Measurements from ENCODE around the gene SGTA. TPM values are rescaled to one million over a fixed set of nuclear protein-coding genes. Genes with fewer than 3 reads are reported as not detected.
"Not testable (repeated sequence)": the region's sequence is repeated elsewhere in the genome, so short reads cannot be mapped to it uniquely, and the experiment has no call there.

The SGTA gene
- total and polyA plus RNA-seq, 4 donors: 16.7 to 38.4 (median 21.0) TPM

DNA sequence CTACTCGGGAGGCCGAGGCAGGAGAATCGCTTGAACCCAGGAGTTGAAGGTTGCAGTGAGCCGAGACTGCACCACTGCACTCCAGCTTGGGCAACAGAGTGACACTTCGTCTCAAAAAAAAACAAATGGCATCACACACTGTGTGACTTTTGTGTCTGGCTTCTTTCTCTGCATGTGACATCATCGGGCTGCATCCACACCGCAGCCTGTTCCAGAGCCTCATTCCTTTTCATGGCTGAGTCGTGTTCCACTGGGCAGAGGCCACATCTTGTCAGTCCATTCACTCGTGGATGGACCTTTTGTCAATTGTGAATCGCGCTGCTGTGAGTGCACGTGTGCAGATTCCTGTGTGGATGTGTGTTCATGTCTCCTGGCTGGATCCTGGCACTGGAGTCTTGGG, 10.5 kb upstream of the SGTA start (continued):
- TF ChIP-seq, protein P1, sequence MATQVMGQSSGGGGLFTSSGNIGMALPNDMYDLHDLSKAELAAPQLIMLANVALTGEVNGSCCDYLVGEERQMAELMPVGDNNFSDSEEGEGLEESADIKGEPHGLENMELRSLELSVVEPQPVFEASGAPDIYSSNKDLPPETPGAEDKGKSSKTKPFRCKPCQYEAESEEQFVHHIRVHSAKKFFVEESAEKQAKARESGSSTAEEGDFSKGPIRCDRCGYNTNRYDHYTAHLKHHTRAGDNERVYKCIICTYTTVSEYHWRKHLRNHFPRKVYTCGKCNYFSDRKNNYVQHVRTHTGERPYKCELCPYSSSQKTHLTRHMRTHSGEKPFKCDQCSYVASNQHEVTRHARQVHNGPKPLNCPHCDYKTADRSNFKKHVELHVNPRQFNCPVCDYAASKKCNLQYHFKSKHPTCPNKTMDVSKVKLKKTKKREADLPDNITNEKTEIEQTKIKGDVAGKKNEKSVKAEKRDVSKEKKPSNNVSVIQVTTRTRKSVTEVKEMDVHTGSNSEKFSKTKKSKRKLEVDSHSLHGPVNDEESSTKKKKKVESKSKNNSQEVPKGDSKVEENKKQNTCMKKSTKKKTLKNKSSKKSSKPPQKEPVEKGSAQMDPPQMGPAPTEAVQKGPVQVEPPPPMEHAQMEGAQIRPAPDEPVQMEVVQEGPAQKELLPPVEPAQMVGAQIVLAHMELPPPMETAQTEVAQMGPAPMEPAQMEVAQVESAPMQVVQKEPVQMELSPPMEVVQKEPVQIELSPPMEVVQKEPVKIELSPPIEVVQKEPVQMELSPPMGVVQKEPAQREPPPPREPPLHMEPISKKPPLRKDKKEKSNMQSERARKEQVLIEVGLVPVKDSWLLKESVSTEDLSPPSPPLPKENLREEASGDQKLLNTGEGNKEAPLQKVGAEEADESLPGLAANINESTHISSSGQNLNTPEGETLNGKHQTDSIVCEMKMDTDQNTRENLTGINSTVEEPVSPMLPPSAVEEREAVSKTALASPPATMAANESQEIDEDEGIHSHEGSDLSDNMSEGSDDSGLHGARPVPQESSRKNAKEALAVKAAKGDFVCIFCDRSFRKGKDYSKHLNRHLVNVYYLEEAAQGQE (IDR thresholded peaks at IDR 0.05): no peak
- TF ChIP-seq RAD21 (IDR thresholded peaks at IDR 0.05): no peak
- TF ChIP-seq GABPA (IDR thresholded peaks at IDR 0.05 in 1 of 2, conservative IDR thresholded peaks at IDR 0.05 in 1 of 2): no peak
- TF ChIP-seq SP1 (IDR thresholded peaks at IDR 0.05): no peak

DNA sequence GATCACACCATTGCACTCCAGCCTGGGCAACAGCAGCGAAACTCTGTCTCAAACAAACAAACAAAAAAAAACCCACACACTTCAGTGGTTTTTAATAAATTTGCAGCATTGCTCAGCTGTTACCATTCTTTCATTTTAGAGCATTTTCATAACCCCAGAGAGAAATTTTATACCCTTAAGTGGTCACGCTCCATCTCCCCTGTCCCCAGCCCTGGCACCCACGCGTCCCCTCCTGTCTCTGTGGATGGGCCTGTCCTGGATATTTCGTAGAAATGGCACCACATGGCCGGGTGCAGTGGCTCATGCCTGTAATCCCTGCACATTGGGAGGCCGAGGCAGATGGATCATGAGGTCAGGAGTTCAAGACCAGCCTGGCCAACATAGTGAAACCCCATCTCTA, 10.1 kb upstream of the SGTA start:
- WGBS: 98% methylated on average over 7 of the region's 7 CpGs
- DNase-seq (ENCODE audit: low spot score): no peak
- Histone ChIP-seq H3K27ac (ENCODE audit: low read depth in 1 of 2, low read length in 2 of 2) (no peak overlapping the region), H3K4me1 (ENCODE audit: control insufficient read depth in 4 of 4, insufficient read depth in 4 of 4, low read length in 3 of 4) (peaks cover 13 to 28% (median 21%) of the 10 kb centered on the region in 4 donors), H3K9me3 (ENCODE audit: control insufficient read depth in 4 of 4, low read length in 3 of 4) (no peaks in the 10 kb centered on the region), H3K4me3 (ENCODE audit: low read depth in 1 of 3, low read length in 3 of 3) (no peak overlapping the region), H3K27me3 (ENCODE audit: control insufficient read depth in 4 of 4, insufficient read depth in 4 of 4, low read length in 3 of 4) (no peaks in the 10 kb centered on the region), H3K36me3 (ENCODE audit: control insufficient read depth in 4 of 4, insufficient read depth in 3 of 4, low read depth in 1 of 4, low read length in 3 of 4) (peaks cover 0 to 4% (median 0%) of the 10 kb centered on the region in 4 donors), H3K9ac (ENCODE audit: low read depth in 1 of 2, low read length in 2 of 2) (no peak overlapping the region)
- no peak for TF ChIP-seq SP1 (IDR thresholded peaks at IDR 0.05)
- TF ChIP-seq FOXA2 (IDR thresholded peaks at IDR 0.05): no peak
- no peak for TF ChIP-seq FOXA1 (IDR thresholded peaks at IDR 0.05)
- TF ChIP-seq, protein P2, sequence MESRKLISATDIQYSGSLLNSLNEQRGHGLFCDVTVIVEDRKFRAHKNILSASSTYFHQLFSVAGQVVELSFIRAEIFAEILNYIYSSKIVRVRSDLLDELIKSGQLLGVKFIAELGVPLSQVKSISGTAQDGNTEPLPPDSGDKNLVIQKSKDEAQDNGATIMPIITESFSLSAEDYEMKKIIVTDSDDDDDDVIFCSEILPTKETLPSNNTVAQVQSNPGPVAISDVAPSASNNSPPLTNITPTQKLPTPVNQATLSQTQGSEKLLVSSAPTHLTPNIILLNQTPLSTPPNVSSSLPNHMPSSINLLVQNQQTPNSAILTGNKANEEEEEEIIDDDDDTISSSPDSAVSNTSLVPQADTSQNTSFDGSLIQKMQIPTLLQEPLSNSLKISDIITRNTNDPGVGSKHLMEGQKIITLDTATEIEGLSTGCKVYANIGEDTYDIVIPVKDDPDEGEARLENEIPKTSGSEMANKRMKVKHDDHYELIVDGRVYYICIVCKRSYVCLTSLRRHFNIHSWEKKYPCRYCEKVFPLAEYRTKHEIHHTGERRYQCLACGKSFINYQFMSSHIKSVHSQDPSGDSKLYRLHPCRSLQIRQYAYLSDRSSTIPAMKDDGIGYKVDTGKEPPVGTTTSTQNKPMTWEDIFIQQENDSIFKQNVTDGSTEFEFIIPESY (IDR thresholded peaks at IDR 0.05): no peak
- TF ChIP-seq, protein P3, sequence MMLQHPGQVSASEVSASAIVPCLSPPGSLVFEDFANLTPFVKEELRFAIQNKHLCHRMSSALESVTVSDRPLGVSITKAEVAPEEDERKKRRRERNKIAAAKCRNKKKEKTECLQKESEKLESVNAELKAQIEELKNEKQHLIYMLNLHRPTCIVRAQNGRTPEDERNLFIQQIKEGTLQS (IDR thresholded peaks at IDR 0.05): no peak
- no peak for TF ChIP-seq JUND (IDR thresholded peaks at IDR 0.05)
- TF ChIP-seq HNF4A (conservative IDR thresholded peaks at IDR 0.05): no peak
- TF ChIP-seq, protein P4, sequence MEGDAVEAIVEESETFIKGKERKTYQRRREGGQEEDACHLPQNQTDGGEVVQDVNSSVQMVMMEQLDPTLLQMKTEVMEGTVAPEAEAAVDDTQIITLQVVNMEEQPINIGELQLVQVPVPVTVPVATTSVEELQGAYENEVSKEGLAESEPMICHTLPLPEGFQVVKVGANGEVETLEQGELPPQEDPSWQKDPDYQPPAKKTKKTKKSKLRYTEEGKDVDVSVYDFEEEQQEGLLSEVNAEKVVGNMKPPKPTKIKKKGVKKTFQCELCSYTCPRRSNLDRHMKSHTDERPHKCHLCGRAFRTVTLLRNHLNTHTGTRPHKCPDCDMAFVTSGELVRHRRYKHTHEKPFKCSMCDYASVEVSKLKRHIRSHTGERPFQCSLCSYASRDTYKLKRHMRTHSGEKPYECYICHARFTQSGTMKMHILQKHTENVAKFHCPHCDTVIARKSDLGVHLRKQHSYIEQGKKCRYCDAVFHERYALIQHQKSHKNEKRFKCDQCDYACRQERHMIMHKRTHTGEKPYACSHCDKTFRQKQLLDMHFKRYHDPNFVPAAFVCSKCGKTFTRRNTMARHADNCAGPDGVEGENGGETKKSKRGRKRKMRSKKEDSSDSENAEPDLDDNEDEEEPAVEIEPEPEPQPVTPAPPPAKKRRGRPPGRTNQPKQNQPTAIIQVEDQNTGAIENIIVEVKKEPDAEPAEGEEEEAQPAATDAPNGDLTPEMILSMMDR (IDR thresholded peaks at IDR 0.05; ENCODE audit: low read depth, low read length, missing input control): no peak
- TF ChIP-seq RAD21 (IDR thresholded peaks at IDR 0.05): no peak
- no peak for TF ChIP-seq EGR1 (IDR thresholded peaks at IDR 0.05; ENCODE audit: low read depth in 2 of 2)
- TF ChIP-seq, protein P1 (IDR thresholded peaks at IDR 0.05): no peak
- no peak for TF ChIP-seq HNF4G (IDR thresholded peaks at IDR 0.05)
- TF ChIP-seq GABPA (IDR thresholded peaks at IDR 0.05 in 1 of 2, conservative IDR thresholded peaks at IDR 0.05 in 1 of 2): no peak
- no peak for TF ChIP-seq NR2F2 (IDR thresholded peaks at IDR 0.05)
- no peak for TF ChIP-seq RXRA (IDR thresholded peaks at IDR 0.05)

DNA sequence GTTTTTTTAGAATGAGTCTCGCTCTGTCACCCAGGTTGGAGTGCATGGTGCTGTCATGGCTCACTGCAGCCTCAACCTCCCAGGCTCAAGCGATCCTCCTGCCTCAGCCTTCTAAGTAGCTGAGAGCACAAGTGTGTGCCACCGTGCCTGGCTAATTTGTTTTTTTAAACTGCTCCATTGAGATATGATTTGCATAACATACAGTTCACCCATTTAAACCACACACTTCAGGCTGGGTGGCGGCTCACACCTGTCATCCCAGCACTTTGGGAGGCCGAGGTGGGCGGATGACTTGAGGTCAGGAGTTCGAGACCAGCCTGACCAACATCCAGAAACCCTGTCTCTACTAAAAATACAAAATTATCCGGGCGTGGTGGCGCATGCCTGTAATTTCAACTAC, 9.6 kb upstream of the SGTA start:
- H3K4me3 ChIP-seq (ENCODE audit: low read depth in 1 of 3, low read length in 3 of 3); H3K27me3 ChIP-seq (ENCODE audit: control insufficient read depth in 4 of 4, insufficient read depth in 4 of 4, low read length in 3 of 4); DNase-seq (ENCODE audit: low spot score); H3K9me3 ChIP-seq (ENCODE audit: control insufficient read depth in 4 of 4, low read length in 3 of 4); H3K27ac ChIP-seq (ENCODE audit: low read depth in 1 of 2, low read length in 2 of 2); H3K9ac ChIP-seq (ENCODE audit: low read depth in 1 of 2, low read length in 2 of 2); H3K36me3 ChIP-seq (ENCODE audit: control insufficient read depth in 4 of 4, insufficient read depth in 3 of 4, low read depth in 1 of 4, low read length in 3 of 4): not testable (repeated sequence)
- 97% methylated on average over 10 of the region's 10 CpGs for WGBS
- peaks cover 13 to 27% (median 20%) of the 10 kb centered on the region in 4 donors for H3K4me1 ChIP-seq (ENCODE audit: control insufficient read depth in 4 of 4, insufficient read depth in 4 of 4, low read length in 3 of 4)
